Stimulated activated naive CD8-positive, alpha-beta T cell treated with anti-CD3 and anti-CD28 coated beads, Interleukin-15, amount 100 ng/mL, for 72 hours (primary cell): ENCODE results near the gene ZC3H13.

ENCODE experiments used
- ATAC-seq: fragments of 150-1000 bp; cut with Tn5 transposase; 2 replicates; pipeline ENCODE4 v1.10.0; 2021; ENCODE audit warnings: mild to moderate bottlenecking, moderate library complexity
- DNase-seq, 2 donors: peaks; one replicate each; pipeline ENCODE4 v3.0.0; 2021 to 2022
- H3K27ac Mint-ChIP-seq, 2 donors: one replicate each; pipeline ENCODE4 v1.8.0; 2022; ENCODE audit warnings: mild to moderate bottlenecking in 2 of 2, mixed read lengths in 2 of 2, moderate library complexity in 2 of 2
- H3K27me3 Mint-ChIP-seq: one replicate; pipeline ENCODE4 v1.8.0; 2022; ENCODE audit warnings: mixed read lengths
- H3K4me1 Mint-ChIP-seq: one replicate; pipeline ENCODE4 v1.8.0; 2022; ENCODE audit warnings: mild to moderate bottlenecking, mixed read lengths
- H3K4me3 Mint-ChIP-seq, 2 donors: one replicate each; pipeline ENCODE4 v1.8.0; 2022; ENCODE audit warnings: mild to moderate bottlenecking in 2 of 2, mixed read lengths in 2 of 2, moderate library complexity in 1 of 2
- H3K9me3 Mint-ChIP-seq, 2 donors: one replicate each; pipeline ENCODE4 v1.8.0; 2022; ENCODE audit warnings: mixed read lengths in 2 of 2

ZC3H13 gene

DNA sequence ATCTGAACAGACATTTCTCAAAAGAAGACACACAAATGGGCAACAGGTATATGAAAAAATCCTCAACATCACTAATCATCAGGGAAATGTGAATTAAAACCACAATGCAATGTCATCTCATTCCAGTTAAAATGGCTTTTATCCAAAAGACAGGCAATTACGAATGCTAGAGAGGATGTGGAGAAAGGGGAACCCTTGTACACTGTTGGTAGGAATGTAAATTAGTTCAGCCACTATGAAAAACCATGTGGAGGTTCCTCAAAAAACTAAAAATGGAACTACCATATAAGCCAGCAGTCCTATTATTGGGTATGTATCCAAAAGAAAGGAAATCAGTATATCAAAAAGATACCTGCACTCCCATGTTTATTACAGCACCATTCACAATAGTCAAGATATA, 24.7 kb upstream of the ZC3H13 start:
- peaks cover 16% of the 10 kb centered on the region for H3K4me1 Mint-ChIP-seq
- ATAC-seq (no peak), DNase-seq (no peak)
- H3K9me3 Mint-ChIP-seq: peaks cover 6 to 7% of the 10 kb centered on the region in 2 donors
- no peak overlapping the region for H3K27ac Mint-ChIP-seq
- H3K27me3 Mint-ChIP-seq: no peaks in the 10 kb centered on the region
- H3K4me3 Mint-ChIP-seq: no peak overlapping the region

DNA sequence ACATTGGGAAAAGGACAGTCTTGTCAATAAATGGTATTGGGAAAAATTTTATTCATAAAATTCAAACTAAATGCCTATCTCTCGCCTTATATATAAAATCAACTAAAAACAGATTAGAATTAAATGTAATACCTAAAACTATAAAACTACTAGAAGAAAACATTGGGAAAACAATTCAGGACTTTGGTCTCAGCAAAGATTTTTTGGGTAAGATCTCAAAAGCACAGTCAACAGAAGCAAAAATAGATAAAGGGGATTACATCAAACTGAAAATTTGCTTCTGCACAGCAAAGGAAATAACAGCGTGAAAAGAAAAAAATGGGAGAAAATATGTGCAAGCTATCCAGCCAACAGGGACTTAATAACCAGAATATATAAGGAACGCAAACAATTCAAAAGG, 24.3 kb upstream of the ZC3H13 start:
- H3K4me1 Mint-ChIP-seq: peaks cover 16% of the 10 kb centered on the region
- ATAC-seq: no peak
- H3K9me3 Mint-ChIP-seq: peaks cover 6 to 7% of the 10 kb centered on the region in 2 donors
- no peak for DNase-seq
- H3K27ac Mint-ChIP-seq: no peak overlapping the region
- no peak overlapping the region for H3K4me3 Mint-ChIP-seq
- peaks cover 2% of the 10 kb centered on the region for H3K27me3 Mint-ChIP-seq

DNA sequence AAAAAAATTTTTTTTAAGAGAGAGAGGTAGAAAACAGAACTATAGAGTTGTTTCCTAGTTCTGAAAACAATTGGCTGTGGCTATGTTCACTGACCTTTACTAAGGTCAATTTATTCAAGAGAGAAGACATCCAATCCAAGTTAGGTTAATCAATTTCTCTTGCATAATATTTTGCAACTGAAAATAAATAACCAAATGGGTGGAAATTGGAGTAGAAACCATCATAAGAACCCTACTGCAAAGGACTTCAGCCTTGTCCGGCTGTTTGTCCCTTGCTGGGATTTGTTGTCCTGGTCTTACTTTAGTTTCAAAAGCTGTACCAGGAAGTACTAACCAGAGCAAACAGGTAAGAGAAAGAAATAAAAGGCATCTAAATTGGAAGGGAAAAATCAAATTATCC, 23.3 kb upstream of the ZC3H13 start:
- no peak for ATAC-seq
- Mint-ChIP-seq H3K4me1 (peaks cover 16% of the 10 kb centered on the region), H3K27me3 (peaks cover 8% of the 10 kb centered on the region), H3K27ac (no peak overlapping the region), H3K9me3 (peaks cover 6 to 7% of the 10 kb centered on the region in 2 donors), H3K4me3 (no peak overlapping the region)
- no peak for DNase-seq

DNA sequence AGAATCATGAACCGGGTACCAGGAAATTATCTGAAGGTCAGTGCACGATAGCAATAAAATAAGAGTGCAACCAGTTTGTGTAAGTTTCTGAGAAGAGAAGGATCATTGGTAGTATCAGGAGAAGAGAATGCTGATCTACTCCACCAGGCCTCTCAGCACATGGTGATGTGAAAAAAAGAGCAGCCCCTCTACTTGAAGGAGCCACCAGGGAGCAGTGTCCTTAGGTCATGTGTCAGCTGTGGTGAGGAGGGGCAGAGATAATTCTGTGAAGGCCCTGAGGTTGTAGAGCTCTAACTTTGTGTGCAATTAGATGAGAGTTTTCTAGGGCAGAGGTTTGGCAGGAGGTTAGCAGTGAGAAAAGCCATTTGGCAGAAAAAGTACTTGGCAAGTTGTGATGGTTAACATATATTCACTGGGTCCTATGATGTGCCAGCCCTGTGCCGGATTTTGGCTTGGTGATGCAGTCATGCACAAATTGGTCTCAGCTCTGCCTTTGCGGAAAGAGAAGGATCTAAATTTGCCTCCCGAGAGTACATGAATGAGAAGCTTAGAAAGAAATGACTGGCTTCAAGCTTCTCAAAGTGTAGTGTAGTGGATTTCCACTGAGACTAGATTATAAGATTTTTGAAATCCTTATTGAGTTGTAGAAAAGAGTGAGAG, 19.2 kb upstream of the ZC3H13 start:
- no peaks in the 10 kb centered on the region for H3K4me1 Mint-ChIP-seq
- H3K27me3 Mint-ChIP-seq: peaks cover 8% of the 10 kb centered on the region
- H3K9me3 Mint-ChIP-seq: peaks cover 0 to 7% of the 10 kb centered on the region in 2 donors
- H3K4me3 Mint-ChIP-seq: no peak overlapping the region
- DNase-seq (no peak), ATAC-seq (no peak)
- H3K27ac Mint-ChIP-seq: no peak overlapping the region

DNA sequence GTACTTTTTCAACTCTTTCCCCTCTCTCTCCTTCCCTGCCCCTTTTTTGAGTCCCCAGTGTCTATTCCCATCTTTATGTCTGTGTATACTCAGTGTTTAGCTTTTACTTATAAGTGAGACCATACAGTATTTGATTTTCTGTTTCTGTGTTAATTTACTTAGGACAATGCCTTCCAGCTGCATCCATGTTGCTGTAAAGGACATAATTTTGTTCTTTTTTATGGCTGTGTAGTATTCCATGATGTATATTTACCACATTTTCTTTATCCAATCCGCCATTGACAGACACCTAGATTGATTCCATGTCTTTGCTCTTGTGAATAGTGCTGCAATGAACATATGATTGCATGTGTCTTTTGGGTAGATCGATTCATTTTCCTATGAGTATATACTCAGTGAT, 10.7 kb upstream of the ZC3H13 start:
- H3K27me3 Mint-ChIP-seq: no peaks in the 10 kb centered on the region
- H3K4me3 Mint-ChIP-seq: no peak overlapping the region
- peaks cover 0 to 4% of the 10 kb centered on the region in 2 donors for H3K9me3 Mint-ChIP-seq
- H3K4me1 Mint-ChIP-seq: no peaks in the 10 kb centered on the region
- H3K27ac Mint-ChIP-seq: no peak overlapping the region
- no peak for DNase-seq
- no peak for ATAC-seq

DNA sequence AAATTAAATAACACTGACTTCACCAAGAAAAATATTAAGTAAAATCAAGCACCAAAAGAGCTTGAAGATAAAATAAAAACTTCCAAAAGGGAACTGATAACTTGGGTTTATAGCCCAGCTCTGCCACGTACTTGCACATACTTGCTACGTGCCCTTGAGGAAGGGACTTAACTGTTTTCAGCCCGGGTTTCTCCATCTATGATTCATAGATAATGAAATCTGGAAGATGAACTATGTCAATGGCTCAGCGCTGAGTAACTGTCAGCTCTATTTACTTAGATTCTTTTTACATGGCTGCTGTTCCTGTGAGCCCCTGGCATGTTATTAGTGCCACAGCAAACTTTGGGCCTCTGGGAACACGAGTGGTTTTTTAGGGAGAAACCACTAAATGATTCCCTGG, 9.6 kb upstream of the ZC3H13 start:
- Mint-ChIP-seq H3K27me3 (no peaks in the 10 kb centered on the region), H3K4me3 (no peak overlapping the region), H3K27ac (no peak overlapping the region), H3K4me1 (no peaks in the 10 kb centered on the region), H3K9me3 (peaks cover 0 to 4% of the 10 kb centered on the region in 2 donors)
- no peak for DNase-seq
- no peak for ATAC-seq

DNA sequence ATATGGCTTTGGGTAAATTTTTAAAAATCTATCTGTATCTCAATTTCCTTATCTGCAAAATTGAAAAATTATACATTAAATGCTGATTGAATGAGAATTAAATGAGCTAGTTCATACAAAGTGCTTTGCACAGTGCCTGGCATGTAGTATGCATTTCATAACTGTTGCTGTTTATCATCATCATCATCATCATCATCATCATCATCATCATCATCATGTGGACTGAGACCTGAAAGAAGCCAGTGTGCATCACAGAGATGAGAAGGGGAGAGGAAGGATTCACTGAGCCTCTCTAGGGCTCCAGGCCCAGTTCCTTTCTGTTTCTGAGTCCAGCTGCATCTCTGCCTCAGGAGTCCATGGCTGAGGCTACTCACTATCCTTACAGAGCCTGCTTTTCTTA, 6.9 kb upstream of the ZC3H13 start:
- H3K27me3 Mint-ChIP-seq: peaks cover 6% of the 10 kb centered on the region
- no peak overlapping the region for H3K4me3 Mint-ChIP-seq
- peaks cover 0 to 4% of the 10 kb centered on the region in 2 donors for H3K9me3 Mint-ChIP-seq
- ATAC-seq (no peak), DNase-seq (no peak)
- H3K27ac Mint-ChIP-seq: no peak overlapping the region
- no peaks in the 10 kb centered on the region for H3K4me1 Mint-ChIP-seq

DNA sequence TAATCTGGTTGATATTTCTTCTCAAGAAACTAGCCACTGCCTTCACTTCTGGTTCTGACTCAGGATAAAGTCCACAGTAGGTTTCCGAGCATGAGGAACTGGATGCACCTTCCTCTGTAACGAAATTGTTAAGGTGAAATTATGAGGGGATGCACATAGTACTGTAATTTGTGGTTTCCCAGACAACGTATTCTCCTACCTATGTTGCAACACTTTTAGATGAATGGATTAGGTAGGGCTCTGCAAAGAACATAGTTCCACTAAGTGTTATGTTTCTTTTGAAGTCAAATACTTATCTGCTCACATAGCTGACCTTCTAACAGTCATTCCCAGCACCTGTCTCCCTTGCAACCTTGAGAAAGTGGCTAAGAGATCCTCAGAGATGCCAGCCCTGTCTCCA, 5.7 kb upstream of the ZC3H13 start:
- no peak for ATAC-seq
- Mint-ChIP-seq H3K9me3 (peaks cover 0 to under 1% of the 10 kb centered on the region in 2 donors), H3K27me3 (peaks cover 6% of the 10 kb centered on the region), H3K4me3 (no peak overlapping the region), H3K27ac (no peak overlapping the region), H3K4me1 (no peaks in the 10 kb centered on the region)
- DNase-seq: no peak

DNA sequence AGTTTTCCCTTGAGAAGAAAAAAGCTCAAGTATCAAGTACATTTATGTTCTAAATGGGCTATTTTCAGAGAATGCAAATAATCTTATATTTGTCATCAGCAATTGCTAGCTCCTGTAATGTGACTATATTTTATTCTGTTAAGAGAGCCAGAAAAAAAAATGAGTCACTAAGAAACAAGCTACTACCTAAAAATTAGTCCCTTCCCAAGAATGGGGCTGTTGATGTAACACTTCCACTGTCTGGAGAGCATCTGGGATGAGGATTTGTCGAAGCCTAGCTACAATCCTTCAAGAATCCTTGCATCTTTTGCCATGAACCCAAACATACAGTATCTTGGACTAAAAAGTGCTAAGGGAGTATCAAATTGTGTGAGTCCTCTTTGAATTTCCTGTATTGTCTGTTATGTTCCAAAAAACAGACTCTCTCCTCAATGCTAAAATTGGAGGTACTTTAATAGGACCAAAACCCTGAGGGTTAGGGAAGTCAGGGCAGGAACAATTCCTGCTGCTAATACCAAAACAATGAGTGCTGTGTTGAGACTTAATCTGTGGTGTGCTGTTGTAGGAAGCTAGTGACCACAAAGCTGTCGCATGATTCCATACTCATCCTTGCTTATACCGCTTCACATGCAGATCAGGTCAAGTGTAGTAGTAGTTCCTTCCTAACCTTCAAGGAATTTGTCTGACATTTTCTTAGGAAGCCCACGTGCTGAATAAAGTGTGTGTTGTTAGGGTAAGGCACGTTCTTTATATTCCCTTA, 4.9 kb upstream of the ZC3H13 start:
- no peaks in the 10 kb centered on the region for H3K9me3 Mint-ChIP-seq
- no peak overlapping the region for H3K4me3 Mint-ChIP-seq
- peaks cover 6% of the 10 kb centered on the region for H3K27me3 Mint-ChIP-seq
- no peaks in the 10 kb centered on the region for H3K4me1 Mint-ChIP-seq
- DNase-seq: no peak
- H3K27ac Mint-ChIP-seq: no peak overlapping the region
- no peak for ATAC-seq

DNA sequence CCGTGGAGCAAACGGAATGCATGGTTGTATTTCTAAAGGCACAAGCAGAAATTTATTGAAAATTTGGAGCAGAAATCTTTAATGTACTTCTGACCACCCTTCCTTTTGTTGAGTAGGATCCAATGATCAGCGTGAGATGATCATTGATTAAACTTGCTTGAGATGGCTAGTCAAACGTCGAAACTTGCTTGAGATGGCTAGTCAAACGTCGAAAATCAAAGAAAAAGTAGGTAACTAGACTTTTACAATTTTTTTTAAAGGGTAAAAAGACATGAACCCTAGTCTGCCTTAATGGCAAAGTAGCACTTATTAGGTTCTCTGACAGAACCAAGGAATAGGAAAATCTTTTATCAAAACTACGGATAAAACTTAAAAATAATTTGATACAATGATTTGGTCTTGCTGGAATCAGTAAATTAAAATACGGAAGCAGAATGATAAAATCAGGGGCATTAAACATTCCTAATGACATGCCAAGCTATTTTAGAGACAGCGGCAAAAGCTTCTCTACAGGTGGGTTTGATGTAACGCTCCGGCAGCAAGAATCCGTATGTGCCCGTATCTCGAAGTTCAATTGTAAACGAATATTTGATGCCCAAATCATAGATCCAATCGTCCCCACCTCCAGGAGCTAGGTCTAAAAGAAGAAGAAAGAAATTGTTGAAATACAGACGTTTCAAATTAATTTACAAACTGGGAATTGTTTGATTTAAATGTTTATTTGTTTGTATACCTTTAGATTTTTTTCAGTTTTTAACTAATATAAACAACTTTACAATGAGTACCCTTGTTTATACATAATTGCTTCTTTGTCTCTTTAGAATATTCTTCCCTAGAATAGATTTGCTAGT, 841 bp upstream of the ZC3H13 start:
- Mint-ChIP-seq H3K27ac (peak overlapping the region in 1 of 2 donors; percentile 100), H3K4me1 (peaks cover 18% of the 10 kb centered on the region), H3K9me3 (no peaks in the 10 kb centered on the region), H3K27me3 (peaks cover 6% of the 10 kb centered on the region), H3K4me3 (peak overlapping the region; percentile 94 to 96)
- DNase-seq (no peak), ATAC-seq (no peak)

DNA sequence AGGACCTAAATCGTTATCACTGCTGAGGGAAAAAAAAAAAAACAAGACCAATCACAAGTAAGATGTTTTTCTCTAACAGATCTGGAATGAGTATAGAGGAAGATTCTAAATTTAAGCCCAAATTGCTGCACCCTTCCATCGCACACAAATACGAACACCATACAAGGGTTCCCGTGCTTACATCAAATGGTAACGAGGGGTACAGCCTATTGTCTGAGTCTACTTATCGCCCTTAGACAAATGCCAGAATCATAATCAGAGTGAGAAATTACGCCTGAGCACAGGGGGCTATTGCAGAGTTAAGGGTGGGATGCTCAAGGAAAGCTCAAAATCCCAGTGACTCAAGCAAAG, 603 bp downstream of the ZC3H13 start:
- Mint-ChIP-seq H3K4me3 (peak overlapping the region; percentile 94 to 96), H3K4me1 (peaks cover 25% of the 10 kb centered on the region), H3K27me3 (peaks cover 6% of the 10 kb centered on the region), H3K9me3 (no peaks in the 10 kb centered on the region), H3K27ac (peak overlapping the region; percentile 100)
- ATAC-seq: peak; percentile 27
- DNase-seq: no peak

DNA sequence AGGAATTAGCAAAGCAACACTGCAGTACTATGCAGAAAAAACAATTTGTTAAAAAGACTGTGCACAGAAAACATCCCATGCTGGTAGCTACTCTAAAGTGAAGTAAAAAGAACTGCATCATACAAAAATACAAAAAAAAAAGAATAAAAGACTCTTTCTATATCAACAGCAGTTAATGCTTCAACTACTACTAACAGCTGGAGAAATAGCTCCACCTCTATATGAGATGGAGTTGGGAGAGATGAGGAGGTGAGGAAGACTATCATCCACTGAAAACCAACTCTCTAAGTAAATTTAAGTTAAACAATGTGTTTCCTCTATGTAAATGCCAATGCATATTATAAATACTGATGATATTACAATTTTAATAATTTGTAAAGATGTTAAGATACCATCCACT, 1.8 kb downstream of the ZC3H13 start:
- ATAC-seq: no peak
- no peaks in the 10 kb centered on the region for H3K27me3 Mint-ChIP-seq
- no peaks in the 10 kb centered on the region for H3K9me3 Mint-ChIP-seq
- H3K4me3 Mint-ChIP-seq: peak overlapping the region; percentile 15 to 38
- no peak for DNase-seq
- H3K4me1 Mint-ChIP-seq: peaks cover 25% of the 10 kb centered on the region
- no peak overlapping the region for H3K27ac Mint-ChIP-seq

DNA sequence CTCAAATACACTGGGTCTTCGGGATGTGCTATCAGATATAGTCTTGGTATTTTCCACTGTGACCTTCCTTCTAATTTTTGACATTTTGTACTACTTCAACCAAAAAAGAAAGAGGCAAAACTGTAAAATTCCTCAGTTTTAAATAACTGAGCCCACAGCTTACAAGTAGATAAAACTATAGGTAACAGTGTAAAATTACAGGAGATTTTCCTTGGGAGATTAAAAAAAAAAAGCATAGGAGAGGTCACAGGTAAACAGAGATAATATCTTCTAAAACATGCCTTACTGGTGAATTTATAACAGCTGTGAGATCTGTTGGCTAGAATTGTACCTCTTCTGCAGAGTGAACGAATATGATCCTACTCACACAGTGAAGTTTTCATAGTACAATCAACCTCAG, 7.1 kb downstream of the ZC3H13 start:
- peaks cover 20% of the 10 kb centered on the region for H3K4me1 Mint-ChIP-seq
- no peak for DNase-seq
- ATAC-seq: no peak
- no peaks in the 10 kb centered on the region for H3K9me3 Mint-ChIP-seq
- no peak overlapping the region for H3K4me3 Mint-ChIP-seq
- no peak overlapping the region for H3K27ac Mint-ChIP-seq
- H3K27me3 Mint-ChIP-seq: no peaks in the 10 kb centered on the region

DNA sequence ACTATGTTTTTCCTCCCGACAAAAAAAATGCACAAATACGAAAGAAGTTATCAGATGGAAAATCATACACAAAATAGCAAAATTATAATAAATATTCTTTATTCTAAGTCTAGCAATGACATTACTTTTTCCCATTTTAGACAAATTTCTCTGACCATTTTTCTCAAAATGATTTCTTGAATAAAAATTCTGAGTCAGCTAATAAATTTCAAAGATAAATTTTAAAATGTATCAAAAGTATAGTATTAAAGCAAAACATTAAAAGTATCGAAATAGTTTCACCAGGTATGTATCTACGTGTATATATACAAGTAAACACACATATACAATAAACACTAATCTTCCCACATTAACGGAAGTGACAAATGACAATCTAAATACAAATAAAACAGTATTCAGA, 8.9 kb downstream of the ZC3H13 start:
- DNase-seq (no peak), ATAC-seq (no peak)
- H3K9me3 Mint-ChIP-seq: no peaks in the 10 kb centered on the region
- H3K4me1 Mint-ChIP-seq: peaks cover 10% of the 10 kb centered on the region
- H3K4me3 Mint-ChIP-seq: no peak overlapping the region
- H3K27me3 Mint-ChIP-seq: no peaks in the 10 kb centered on the region
- H3K27ac Mint-ChIP-seq: no peak overlapping the region

DNA sequence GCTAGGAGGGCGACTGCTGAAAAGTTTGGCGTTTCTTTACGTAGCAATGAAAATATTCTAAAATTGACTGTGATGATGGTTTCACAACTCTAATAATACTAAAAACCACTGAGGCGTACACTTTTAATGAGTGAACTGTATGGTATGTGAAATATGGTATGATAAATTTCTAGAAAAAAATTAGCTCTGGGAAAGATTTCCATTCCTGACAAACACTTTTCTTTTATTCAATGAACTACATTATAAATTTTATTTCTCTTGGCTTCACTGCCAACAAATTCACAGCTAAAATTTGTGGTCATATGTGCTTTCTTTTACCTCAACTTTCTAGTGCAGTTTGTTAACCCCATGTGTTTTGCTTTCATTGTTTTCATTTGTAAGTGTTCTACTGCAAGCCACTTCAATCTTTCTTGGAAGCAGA, 11.1 kb downstream of the ZC3H13 start:
- no peak overlapping the region for H3K27ac Mint-ChIP-seq
- ATAC-seq (no peak), DNase-seq (no peak)
- H3K4me3 Mint-ChIP-seq: no peak overlapping the region
- no peaks in the 10 kb centered on the region for H3K27me3 Mint-ChIP-seq
- peaks cover 5% of the 10 kb centered on the region for H3K4me1 Mint-ChIP-seq
- no peaks in the 10 kb centered on the region for H3K9me3 Mint-ChIP-seq

DNA sequence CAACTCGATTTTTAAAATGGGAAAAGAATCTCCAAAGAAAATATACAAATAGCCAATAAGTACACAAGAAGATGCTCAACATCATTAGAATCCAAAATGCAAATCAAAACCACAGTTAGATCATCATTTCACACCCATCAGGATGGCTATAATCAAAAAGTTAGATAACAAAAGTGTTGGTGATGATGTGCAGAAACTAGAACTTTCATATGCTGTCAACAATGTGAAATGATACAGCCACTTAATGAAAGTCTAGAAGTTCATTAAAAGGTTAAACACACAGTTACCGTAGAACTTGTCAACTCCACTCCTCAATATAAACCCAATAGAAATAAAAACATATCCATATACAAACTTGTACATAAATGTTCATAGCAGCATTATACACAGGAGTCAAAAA, 11.8 kb downstream of the ZC3H13 start:
- Mint-ChIP-seq H3K4me1 (peaks cover 5% of the 10 kb centered on the region), H3K9me3 (no peaks in the 10 kb centered on the region), H3K27me3 (no peaks in the 10 kb centered on the region), H3K27ac (no peak overlapping the region), H3K4me3 (no peak overlapping the region)
- DNase-seq: no peak
- ATAC-seq: no peak
